HEK293 (cell line): ENCODE results near the gene DHRS2.

Experiments used
- CTCF ChIA-PET: fragments of 350-600 bp; formaldehyde crosslinking; extraction: SDS; loops from one replicate; lab custom pipeline; 2021; ENCODE audit warnings: antibody characterized with exemption; lab: Yijun Ruan, JAX
- POLR2A ChIA-PET: fragments of 300-600 bp; formaldehyde crosslinking; extraction: SDS; loops from one replicate; lab custom pipeline; 2020; ENCODE audit warnings: antibody characterized with exemption, inconsistent platforms; lab: Yijun Ruan, JAX
- H3K27ac ChIP-seq: fragments of 200-500 bp; sonication (Bioruptor generic); 2 replicates; pipeline ENCODE4 v1.5.1; 2014; ENCODE audit warnings: low read depth, low read length, control low read depth, inconsistent platforms; ENCODE audit errors: extremely low read depth
- H3K36me3 ChIP-seq, 2 experiments: fragments of 200-500 bp in 1 of 2; sonication (Bioruptor generic) in 1 of 2; 1 replicate in 1 of 2; 2 replicates in 1 of 2; pipeline ENCODE4 v1.5.1; 2014 to 2017; ENCODE audit warnings: inconsistent platforms in 2 of 2, low read length in 2 of 2; ENCODE audit not compliant: control insufficient read depth in 2 of 2, insufficient read depth in 1 of 2
- H3K4me1 ChIP-seq: fragments of 200-500 bp; sonication (Bioruptor generic); 2 replicates; pipeline ENCODE4 v1.5.1; 2014; ENCODE audit warnings: mild to moderate bottlenecking, low read length, inconsistent platforms; ENCODE audit not compliant: control insufficient read depth, insufficient read depth
- H3K4me3 ChIP-seq: 2 replicates; pipeline ENCODE4 v1.5.1; 2011; ENCODE audit warnings: low read depth, mild to moderate bottlenecking, control low read depth, low read length, moderate library complexity
- H3K9me3 ChIP-seq: fragments of 200-500 bp; sonication (Bioruptor generic); 2 replicates; pipeline ENCODE4 v1.5.1; 2014; ENCODE audit warnings: low read depth, low read length, inconsistent platforms; ENCODE audit not compliant: control insufficient read depth, insufficient read depth
- EGR2 ChIP-seq: fragments of 450-650 bp; formaldehyde crosslinking; IDR thresholded peaks from 2 replicates; pipeline ENCODE4 v1.5.1; 2016; ENCODE audit warnings: low read depth, missing biosample characterization, missing genetic modification characterization
- GLI4 ChIP-seq: fragments of 450-650 bp; formaldehyde crosslinking; IDR thresholded peaks from 2 replicates; pipeline ENCODE4 v1.5.1; 2016; ENCODE audit warnings: missing biosample characterization, missing genetic modification characterization
- GLIS1 ChIP-seq: fragments of 450-650 bp; formaldehyde crosslinking; IDR thresholded peaks from 2 replicates; pipeline ENCODE4 v1.5.1; 2016; ENCODE audit warnings: missing biosample characterization, missing genetic modification characterization
- GLIS2 ChIP-seq: fragments of 450-650 bp; formaldehyde crosslinking; IDR thresholded peaks from 2 replicates; pipeline ENCODE4 v1.5.1; 2016; ENCODE audit warnings: missing biosample characterization, missing genetic modification characterization
- KLF1 ChIP-seq: fragments of 450-650 bp; formaldehyde crosslinking; IDR thresholded peaks from 2 replicates; pipeline ENCODE4 v1.5.1; 2016; ENCODE audit warnings: missing biosample characterization, missing genetic modification characterization
- RBAK ChIP-seq: fragments of 450-650 bp; formaldehyde crosslinking; IDR thresholded peaks from 2 replicates; pipeline ENCODE4 v1.5.1; 2016; ENCODE audit warnings: missing biosample characterization, missing genetic modification characterization
- ZFP41 ChIP-seq: fragments of 450-650 bp; formaldehyde crosslinking; IDR thresholded peaks from 2 replicates; pipeline ENCODE4 v1.5.1; 2016; ENCODE audit warnings: missing biosample characterization, missing genetic modification characterization, borderline replicate concordance
- ZNF140 ChIP-seq: fragments of 450-650 bp; formaldehyde crosslinking; IDR thresholded peaks from 2 replicates; pipeline ENCODE4 v1.5.1; 2016; ENCODE audit warnings: missing biosample characterization, missing genetic modification characterization
- ZNF184 ChIP-seq: fragments of 450-650 bp; IDR thresholded peaks from 2 replicates; pipeline ENCODE4 v1.5.1; 2018; ENCODE audit warnings: missing biosample characterization, mild to moderate bottlenecking, missing genetic modification characterization
- ZNF214 ChIP-seq: fragments of 450-650 bp; formaldehyde crosslinking; IDR thresholded peaks from 2 replicates; pipeline ENCODE4 v1.5.1; 2017; ENCODE audit warnings: missing biosample characterization, mild to moderate bottlenecking, missing genetic modification characterization, borderline replicate concordance
- ZNF239 ChIP-seq: fragments of 450-650 bp; formaldehyde crosslinking; IDR thresholded peaks from 2 replicates; pipeline ENCODE4 v1.5.1; 2016; ENCODE audit warnings: missing biosample characterization, missing genetic modification characterization
- ZNF37A ChIP-seq: fragments of 450-650 bp; IDR thresholded peaks from 2 replicates; pipeline ENCODE4 v1.5.1; 2018; ENCODE audit warnings: missing biosample characterization, missing genetic modification characterization
- ZNF473 ChIP-seq: fragments of 450-650 bp; formaldehyde crosslinking; IDR thresholded peaks from 2 replicates; pipeline ENCODE4 v1.5.1; 2017; ENCODE audit warnings: missing biosample characterization, missing genetic modification characterization
- ZNF530 ChIP-seq: fragments of 450-650 bp; formaldehyde crosslinking; IDR thresholded peaks from 2 replicates; pipeline ENCODE4 v1.5.1; 2016; ENCODE audit warnings: low read depth, missing biosample characterization, missing genetic modification characterization
- ZNF560 ChIP-seq: fragments of 450-650 bp; formaldehyde crosslinking; IDR thresholded peaks from 2 replicates; pipeline ENCODE4 v1.5.1; 2017; ENCODE audit warnings: missing biosample characterization, missing genetic modification characterization, borderline replicate concordance
- ZNF629 ChIP-seq: fragments of 450-650 bp; formaldehyde crosslinking; IDR thresholded peaks from 2 replicates; pipeline ENCODE4 v1.5.1; 2017; ENCODE audit warnings: missing biosample characterization, missing genetic modification characterization
- ZNF658 ChIP-seq: fragments of 450-650 bp; formaldehyde crosslinking; IDR thresholded peaks from 2 replicates; pipeline ENCODE4; 2016; ENCODE audit warnings: missing biosample characterization, missing genetic modification characterization
- ZNF664 ChIP-seq: fragments of 450-650 bp; formaldehyde crosslinking; IDR thresholded peaks from 2 replicates; pipeline ENCODE4 v1.5.1; 2016; ENCODE audit warnings: missing biosample characterization, missing genetic modification characterization
- ZNF677 ChIP-seq: fragments of 450-650 bp; IDR thresholded peaks from 2 replicates; pipeline ENCODE4 v1.5.0; 2018; ENCODE audit warnings: missing biosample characterization, mild to moderate bottlenecking, missing genetic modification characterization, moderate library complexity
- ZNF701 ChIP-seq: fragments of 450-650 bp; formaldehyde crosslinking; IDR thresholded peaks from 2 replicates; pipeline ENCODE4 v1.5.1; 2016; ENCODE audit warnings: missing biosample characterization, missing genetic modification characterization
- ZNF707 ChIP-seq: fragments of 450-650 bp; formaldehyde crosslinking; IDR thresholded peaks from 2 replicates; pipeline ENCODE4 v1.5.1; 2016; ENCODE audit warnings: missing biosample characterization, missing genetic modification characterization
- ZNF76 ChIP-seq: fragments of 450-650 bp; formaldehyde crosslinking; IDR thresholded peaks from 2 replicates; pipeline ENCODE4; 2016; ENCODE audit warnings: low read depth, missing biosample characterization, missing genetic modification characterization, borderline replicate concordance
- ZSCAN23 ChIP-seq: fragments of 450-650 bp; formaldehyde crosslinking; IDR thresholded peaks from 2 replicates; pipeline ENCODE4 v1.5.1; 2016; ENCODE audit warnings: missing biosample characterization, missing genetic modification characterization
- ZXDB ChIP-seq: fragments of 450-650 bp; formaldehyde crosslinking; IDR thresholded peaks from 2 replicates; pipeline ENCODE4 v1.5.1; 2016; ENCODE audit warnings: missing biosample characterization, missing genetic modification characterization
- TF ChIP-seq, protein P1 (sequence below): fragments of 450-650 bp; formaldehyde crosslinking; IDR thresholded peaks from 2 replicates; pipeline ENCODE4 v1.5.1; 2016; ENCODE audit warnings: missing biosample characterization, missing genetic modification characterization

The DHRS2 gene

DNA sequence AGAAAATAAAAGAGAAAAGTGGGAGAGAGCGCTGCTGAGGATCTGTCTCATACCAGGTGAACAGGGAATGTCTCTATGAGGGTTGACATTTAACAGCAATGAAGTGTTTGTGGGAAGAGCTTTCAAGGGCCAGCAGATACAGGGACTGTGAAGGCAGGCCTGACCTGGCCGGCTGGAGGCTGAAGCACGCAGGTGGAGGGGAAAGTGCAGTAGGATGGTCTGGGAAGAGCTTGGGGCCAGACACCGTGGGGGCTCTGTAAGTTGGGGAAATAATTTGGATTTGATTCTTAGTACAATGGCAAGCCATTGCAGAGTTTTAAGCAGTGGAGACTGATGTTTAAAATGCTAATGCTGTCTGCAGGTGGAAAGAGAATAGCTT, 23.8 kb upstream of the DHRS2 start:
- TF ChIP-seq ZNF629 (tag by site-specific recombination) (no peak), RBAK (tag by site-specific recombination) (no peak), GLI4 (no peak), ZNF677 (no peak), ZSCAN23 (no peak), ZNF473 (no peak), ZNF76 (no peak), ZNF239 (tag by site-specific recombination) (no peak), KLF1 (tag by site-specific recombination) (no peak), ZXDB (tag by site-specific recombination) (no peak), ZNF184 (tag by site-specific recombination) (no peak), GLIS2 (tag by site-specific recombination) (no peak), ZNF214 (tag by site-specific recombination) (no peak), ZNF701 (tag by site-specific recombination) (no peak), ZNF707 (tag by site-specific recombination) (no peak), ZFP41 (tag by site-specific recombination) (no peak)
- Histone ChIP-seq H3K9me3 (no peaks in the 10 kb centered on the region), H3K4me1 (no peaks in the 10 kb centered on the region), H3K36me3 (no peaks in the 10 kb centered on the region), H3K27ac (no peak overlapping the region), H3K4me3 (no peak overlapping the region)
- ChIA-PET CTCF (interaction anchor here (0.7 to 3.4 kb wide), 3 partner anchors 20 to 132 kb away, joined by 3 to 21 read pairs (median 3); no protein-coding TSS in a partner anchor), POLR2A (no interaction called here)

DNA sequence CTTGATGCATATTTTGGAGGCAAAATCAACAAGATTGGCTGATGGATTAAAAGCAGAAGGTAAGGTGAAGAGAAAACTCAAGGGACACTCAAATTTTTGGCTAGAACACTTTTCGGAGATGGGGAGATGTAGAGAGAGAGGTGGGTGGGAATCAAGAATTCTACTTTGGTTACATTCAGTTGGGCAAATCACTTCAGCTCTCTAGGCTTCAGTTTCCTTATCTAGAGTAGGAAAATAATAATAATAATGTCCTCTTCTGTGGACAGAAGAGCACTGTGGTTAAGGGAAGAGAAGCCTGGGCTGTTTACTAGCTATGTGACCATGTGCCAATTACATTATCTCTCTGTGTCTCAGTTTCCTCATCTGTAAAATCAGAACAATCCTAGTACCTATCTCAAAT, 23.4 kb upstream of the DHRS2 start:
- Histone ChIP-seq H3K9me3 (no peaks in the 10 kb centered on the region), H3K4me1 (no peaks in the 10 kb centered on the region), H3K36me3 (no peaks in the 10 kb centered on the region), H3K4me3 (no peak overlapping the region), H3K27ac (no peak overlapping the region)
- ChIA-PET CTCF (interaction anchor here (0.7 to 3.4 kb wide), 3 partner anchors 20 to 132 kb away, joined by 3 to 21 read pairs (median 3); no protein-coding TSS in a partner anchor), POLR2A (no interaction called here)
- TF ChIP-seq EGR2 (tag by site-specific recombination) (no peak), ZNF37A (no peak), ZNF140 (tag by site-specific recombination) (no peak), GLIS1 (tag by site-specific recombination) (no peak), ZNF707 (tag by site-specific recombination) (no peak), ZNF239 (tag by site-specific recombination) (no peak), ZNF560 (tag by site-specific recombination) (no peak), ZNF658 (tag by site-specific recombination) (no peak), ZNF530 (tag by site-specific recombination) (no peak), ZNF664 (tag by site-specific recombination) (no peak)
- TF ChIP-seq, protein P1, sequence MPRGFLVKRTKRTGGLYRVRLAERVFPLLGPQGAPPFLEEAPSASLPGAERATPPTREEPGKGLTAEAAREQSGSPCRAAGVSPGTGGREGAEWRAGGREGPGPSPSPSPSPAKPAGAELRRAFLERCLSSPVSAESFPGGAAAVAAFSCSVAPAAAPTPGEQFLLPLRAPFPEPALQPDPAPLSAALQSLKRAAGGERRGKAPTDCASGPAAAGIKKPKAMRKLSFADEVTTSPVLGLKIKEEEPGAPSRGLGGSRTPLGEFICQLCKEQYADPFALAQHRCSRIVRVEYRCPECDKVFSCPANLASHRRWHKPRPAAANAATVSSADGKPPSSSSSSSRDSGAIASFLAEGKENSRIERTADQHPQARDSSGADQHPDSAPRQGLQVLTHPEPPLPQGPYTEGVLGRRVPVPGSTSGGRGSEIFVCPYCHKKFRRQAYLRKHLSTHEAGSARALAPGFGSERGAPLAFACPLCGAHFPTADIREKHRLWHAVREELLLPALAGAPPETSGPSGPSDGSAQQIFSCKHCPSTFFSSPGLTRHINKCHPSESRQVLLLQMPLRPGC: no peak
